ENCODE data around the gene DPH7. TPM values are rescaled to one million over a fixed set of nuclear protein-coding genes. Genes with fewer than 3 reads are reported as not detected.

Gene DPH7
- total and polyA plus RNA-seq, 2 experiments from 2014 or later = 28.3 to 36.9 TPM

- H2AFZ ChIP-seq = no peak overlapping the region
- no peaks in the 10 kb centered on the region for H3K9me2 ChIP-seq (replicated peaks; ENCODE audit: insufficient read depth)
- H3K27ac ChIP-seq = no peak overlapping the region
- peaks cover 35% of the 10 kb centered on the region for H3K4me1 ChIP-seq (ENCODE audit: insufficient read depth)
- peaks cover 64% of the 10 kb centered on the region for H3K79me2 ChIP-seq
- TF ChIP-seq EZH2phosphoT487 (IDR thresholded peaks at IDR 0.05; ENCODE audit: low read depth, severe bottlenecking, unreplicated experiment) (no peak), EZH2 (IDR thresholded peaks at IDR 0.05; ENCODE audit: borderline replicate concordance) (no peak), CTCF (IDR thresholded peaks at IDR 0.05; ENCODE audit: poor library complexity) (no peak)
- H3K4me3 ChIP-seq = no peak overlapping the region
- WGBS (ENCODE audit: low lambda C conversion rate, missing lambda C conversion rate) = 98% methylated on average over 23 of the region's 25 CpGs
- no peak for DNase-seq (ENCODE audit: low spot score)
- H3K27me3 ChIP-seq = no peaks in the 10 kb centered on the region
- no peaks in the 10 kb centered on the region for H3K36me3 ChIP-seq (replicated peaks; ENCODE audit: insufficient read depth, low read depth)
- peaks cover under 1% of the 10 kb centered on the region for H4K20me1 ChIP-seq (ENCODE audit: insufficient read depth, poor library complexity, severe bottlenecking)
- no peak overlapping the region for H3K4me2 ChIP-seq
- no peaks in the 10 kb centered on the region for H3K9me3 ChIP-seq (ENCODE audit: low read depth)
Measured at GRCh38 chr9:137614631-137615386, 36.1 kb upstream of the DPH7 start.

GRCh38 chr9:137613738-137614523 is 35.2 kb upstream of the DPH7 start:
- Histone ChIP-seq H4K20me1 (ENCODE audit: insufficient read depth, poor library complexity, severe bottlenecking) (no peaks in the 10 kb centered on the region), H3K27ac (peak overlapping the region; percentile 100), H2AFZ (no peak overlapping the region), H3K27me3 (no peaks in the 10 kb centered on the region), H3K36me3 (replicated peaks; ENCODE audit: insufficient read depth, low read depth) (no peaks in the 10 kb centered on the region), H3K79me2 (peaks cover 71% of the 10 kb centered on the region), H3K4me2 (no peak overlapping the region), H3K9me2 (replicated peaks; ENCODE audit: insufficient read depth) (no peaks in the 10 kb centered on the region), H3K4me1 (ENCODE audit: insufficient read depth) (peaks cover 35% of the 10 kb centered on the region), H3K9me3 (ENCODE audit: low read depth) (no peaks in the 10 kb centered on the region), H3K4me3 (no peak overlapping the region)
- 97% methylated on average over 27 of the region's 27 CpGs for WGBS (ENCODE audit: low lambda C conversion rate, missing lambda C conversion rate)
- TF ChIP-seq EZH2phosphoT487 (IDR thresholded peaks at IDR 0.05; ENCODE audit: low read depth, severe bottlenecking, unreplicated experiment) (no peak), EZH2 (IDR thresholded peaks at IDR 0.05; ENCODE audit: borderline replicate concordance) (no peak), CTCF (IDR thresholded peaks at IDR 0.05; ENCODE audit: poor library complexity) (no peak)
- no peak for DNase-seq (ENCODE audit: low spot score)

- Histone ChIP-seq H3K9me2 (replicated peaks; ENCODE audit: insufficient read depth) (no peaks in the 10 kb centered on the region), H2AFZ (no peak overlapping the region), H3K79me2 (peaks cover 76% of the 10 kb centered on the region), H4K20me1 (ENCODE audit: insufficient read depth, poor library complexity, severe bottlenecking) (no peaks in the 10 kb centered on the region), H3K27ac (peak overlapping the region; percentile 100), H3K36me3 (replicated peaks; ENCODE audit: insufficient read depth, low read depth) (no peaks in the 10 kb centered on the region), H3K4me3 (no peak overlapping the region), H3K4me2 (no peak overlapping the region), H3K27me3 (no peaks in the 10 kb centered on the region), H3K9me3 (ENCODE audit: low read depth) (no peaks in the 10 kb centered on the region), H3K4me1 (ENCODE audit: insufficient read depth) (peaks cover 39% of the 10 kb centered on the region)
- DNase-seq (ENCODE audit: low spot score) = no peak
- 89% methylated on average over 5 of the region's 5 CpGs for WGBS (ENCODE audit: low lambda C conversion rate, missing lambda C conversion rate)
- no peak for TF ChIP-seq EZH2 (IDR thresholded peaks at IDR 0.05; ENCODE audit: borderline replicate concordance)
Measured at GRCh38 chr9:137613259-137613658, 34.5 kb upstream of the DPH7 start.

- H3K9me3 ChIP-seq (ENCODE audit: low read depth) = no peaks in the 10 kb centered on the region
- no peak for DNase-seq (ENCODE audit: low spot score)
- H3K4me3 ChIP-seq = no peak overlapping the region
- peaks cover 76% of the 10 kb centered on the region for H3K79me2 ChIP-seq
- no peaks in the 10 kb centered on the region for H3K9me2 ChIP-seq (replicated peaks; ENCODE audit: insufficient read depth)
- no peaks in the 10 kb centered on the region for H3K36me3 ChIP-seq (replicated peaks; ENCODE audit: insufficient read depth, low read depth)
- H3K4me1 ChIP-seq (ENCODE audit: insufficient read depth) = peaks cover 39% of the 10 kb centered on the region
- H4K20me1 ChIP-seq (ENCODE audit: insufficient read depth, poor library complexity, severe bottlenecking) = peaks cover 3% of the 10 kb centered on the region
- H3K4me2 ChIP-seq = peak overlapping the region; percentile 69
- WGBS (ENCODE audit: low lambda C conversion rate, missing lambda C conversion rate) = 85% methylated on average over 8 of the region's 8 CpGs
- H2AFZ ChIP-seq = no peak overlapping the region
- H3K27ac ChIP-seq = peak overlapping the region; percentile 100
- H3K27me3 ChIP-seq = no peaks in the 10 kb centered on the region
- no peak for TF ChIP-seq CTCF (IDR thresholded peaks at IDR 0.05; ENCODE audit: poor library complexity)
- TF ChIP-seq EZH2phosphoT487 (IDR thresholded peaks at IDR 0.05; ENCODE audit: low read depth, severe bottlenecking, unreplicated experiment) = no peak
- TF ChIP-seq EZH2 (IDR thresholded peaks at IDR 0.05; ENCODE audit: borderline replicate concordance) = no peak
Measured at GRCh38 chr9:137612741-137613142, 34.0 kb upstream of the DPH7 start.

Measured in hepatocyte (in vitro differentiated cells).